ENCODE measurements around the gene PEX14.
"Not testable (repeated sequence)": the region's sequence is repeated elsewhere in the genome, so short reads cannot be mapped to it uniquely, and the experiment has no call there.

PEX14 gene

DNA sequence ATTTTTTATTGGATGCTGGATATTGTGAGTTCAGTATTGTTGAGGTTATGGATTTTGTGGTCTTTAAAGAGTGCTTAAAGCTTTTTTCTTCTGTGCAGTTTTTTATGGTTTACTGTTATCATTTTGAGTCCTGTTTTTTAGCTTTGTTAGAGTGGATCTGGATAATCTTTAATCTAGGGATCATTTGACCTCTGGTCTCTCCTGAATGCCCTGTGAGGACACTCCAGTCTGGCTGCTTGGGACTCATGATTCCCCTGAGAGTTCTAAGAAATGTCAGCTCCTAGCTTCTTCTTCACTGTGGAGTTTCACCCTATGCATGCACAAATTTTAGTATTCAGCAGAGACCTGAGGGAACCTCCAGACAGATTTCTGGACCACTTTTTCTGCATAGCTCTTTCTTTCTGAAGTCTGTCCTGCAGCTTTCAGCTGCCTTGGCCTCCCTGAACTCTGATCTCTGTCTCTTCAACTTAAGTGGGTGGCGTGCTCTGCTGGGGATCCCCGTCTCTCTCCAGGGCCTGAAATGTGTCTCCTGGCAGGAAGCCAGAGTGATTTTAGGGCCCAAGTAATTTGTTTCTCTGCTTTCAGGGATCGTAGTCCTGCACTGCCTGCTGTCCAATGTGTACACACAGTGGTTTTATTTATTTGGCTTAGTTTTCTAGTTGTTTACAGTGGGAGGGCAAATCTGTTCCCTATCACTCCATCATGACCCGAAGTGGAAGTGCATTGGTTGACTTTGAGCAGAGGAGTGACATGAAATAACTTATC, 14.7 kb downstream of the PEX14 start:
- in situ Hi-C loops (cut with MboI; ENCODE audit: low pct_unique_long_range_greater_than_20kb, low sequenced_read_pairs) = no loop called here
- no peak for DNase-seq

DNA sequence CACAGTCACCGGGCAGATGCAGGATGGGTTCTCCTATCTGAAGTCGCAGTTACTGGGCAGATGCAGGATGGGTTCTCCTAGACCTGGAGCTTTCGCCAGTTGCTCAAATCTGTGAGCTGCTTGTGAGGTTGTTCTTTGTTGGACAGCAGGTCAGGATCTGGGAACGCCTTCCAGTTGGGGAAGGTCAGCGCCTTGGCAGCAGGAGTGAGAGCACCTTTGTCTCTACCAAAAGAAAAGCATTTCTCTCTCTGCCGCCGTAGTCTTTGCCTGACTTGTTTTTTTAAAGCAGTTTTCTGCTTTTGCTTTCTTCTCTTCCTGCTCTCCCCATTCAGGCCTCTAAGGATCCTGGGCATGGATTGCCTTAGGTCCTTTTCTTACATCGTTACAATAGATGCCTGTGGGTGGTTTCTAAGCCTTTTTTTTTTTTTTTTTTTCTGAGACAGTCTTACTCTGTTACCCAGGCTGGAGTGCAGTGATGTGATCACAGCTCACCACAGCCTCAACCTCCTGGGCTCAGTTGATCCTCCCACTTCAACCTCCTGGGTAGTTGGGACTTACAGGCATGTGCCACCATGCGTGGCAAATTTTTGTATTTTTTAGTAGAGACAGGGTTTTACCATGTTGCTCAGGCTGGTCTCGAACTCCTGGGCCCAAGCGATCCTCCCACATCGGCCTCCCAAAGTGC, 15.7 kb downstream of the PEX14 start:
- DNase-seq = no peak
- in situ Hi-C loops (cut with MboI; ENCODE audit: low pct_unique_long_range_greater_than_20kb, low sequenced_read_pairs) = no loop called here

- in situ Hi-C loops (cut with MboI; ENCODE audit: low pct_unique_long_range_greater_than_20kb, low sequenced_read_pairs) = no loop called here
- DNase-seq = no peak
Measured at GRCh38 chr1:10494418-10494753, 19.6 kb downstream of the PEX14 start.

DNA sequence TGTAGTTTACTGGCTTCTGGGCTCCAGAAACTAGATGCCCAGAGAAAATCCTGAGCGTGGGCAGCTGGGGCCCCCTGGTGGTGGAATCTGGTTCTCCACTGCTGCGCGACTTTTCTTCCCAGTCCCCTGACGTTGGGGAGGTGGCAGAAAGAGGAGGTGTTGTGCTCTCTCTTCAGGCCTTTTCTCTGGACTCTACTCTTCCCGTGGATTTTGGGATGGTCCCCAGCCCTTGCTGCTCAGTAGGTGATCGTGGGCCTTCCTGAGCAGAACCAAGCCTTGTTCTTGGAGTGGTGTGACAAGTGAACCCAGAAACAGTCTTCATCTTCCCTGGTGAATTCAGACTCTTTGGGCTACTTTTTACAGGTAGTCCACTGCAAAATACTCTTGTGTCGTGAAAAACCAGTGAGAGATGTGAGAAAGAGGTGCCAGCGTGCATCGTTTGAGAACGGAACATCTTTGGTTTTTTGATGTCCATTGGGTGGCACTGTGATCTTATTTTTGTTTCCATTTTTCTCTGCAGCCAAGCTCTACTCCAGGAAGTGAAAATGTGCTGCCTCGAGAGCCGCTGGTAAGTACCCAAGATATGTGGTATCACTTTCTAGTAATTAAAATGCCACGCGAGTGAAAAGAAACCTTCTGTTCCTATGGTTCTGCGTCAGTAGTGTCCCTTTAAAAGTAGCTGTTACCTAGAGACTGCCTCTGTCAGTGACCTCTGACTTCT, 20.2 kb downstream of the PEX14 start:
- DNase-seq = peak; percentile 84
- in situ Hi-C loops (cut with MboI; ENCODE audit: low pct_unique_long_range_greater_than_20kb, low sequenced_read_pairs) = no loop called here

DNA sequence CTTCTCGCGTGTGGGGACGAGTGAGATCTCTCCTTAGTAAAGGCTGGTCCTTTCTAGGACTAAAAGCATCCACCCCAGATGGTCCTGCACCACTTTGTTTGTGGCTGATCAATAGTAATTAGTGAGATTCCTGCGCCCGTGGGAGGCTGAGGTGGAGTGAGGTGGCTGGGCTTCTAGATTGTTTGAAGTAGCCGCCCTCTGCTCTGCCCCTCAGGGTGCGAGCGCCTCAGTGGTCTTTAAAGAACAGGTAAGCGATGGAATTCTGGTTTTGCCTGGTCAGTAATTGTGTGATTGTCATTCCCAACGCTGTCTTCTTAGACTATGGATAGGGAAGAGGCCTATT, 20.7 kb downstream of the PEX14 start:
- no peak for DNase-seq
- in situ Hi-C loops (cut with MboI; ENCODE audit: low pct_unique_long_range_greater_than_20kb, low sequenced_read_pairs) = no loop called here

- in situ Hi-C loops (cut with MboI; ENCODE audit: low pct_unique_long_range_greater_than_20kb, low sequenced_read_pairs) = no loop called here
Measured at GRCh38 chr1:10495952-10496351, 21.2 kb downstream of the PEX14 start.

DNA sequence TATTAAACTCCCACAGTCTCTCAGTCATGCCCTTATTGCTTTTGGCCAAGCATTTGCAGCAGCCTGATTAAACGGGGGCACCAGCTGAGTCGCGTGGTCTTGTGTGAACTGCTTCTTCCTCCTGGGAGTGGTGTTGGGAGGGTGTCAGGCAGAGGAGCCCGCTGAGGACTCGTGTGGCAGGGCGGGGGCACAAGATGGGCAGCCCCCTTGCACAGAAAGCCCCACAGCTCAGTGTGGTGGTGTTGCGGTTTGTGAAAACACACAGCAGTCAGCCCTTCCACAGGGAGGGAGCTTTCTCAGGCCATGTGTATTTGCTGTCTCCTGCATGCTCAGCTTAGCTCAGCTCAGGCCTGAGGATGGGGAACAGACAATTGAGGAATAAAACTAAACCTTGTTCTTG, 22.4 kb downstream of the PEX14 start:
- no peak for DNase-seq
- in situ Hi-C loops (cut with MboI; ENCODE audit: low pct_unique_long_range_greater_than_20kb, low sequenced_read_pairs) = no loop called here

More at GRCh38 chr1:10495952-10496351, 21.2 kb downstream of the PEX14 start:
- no peak for DNase-seq

DNA sequence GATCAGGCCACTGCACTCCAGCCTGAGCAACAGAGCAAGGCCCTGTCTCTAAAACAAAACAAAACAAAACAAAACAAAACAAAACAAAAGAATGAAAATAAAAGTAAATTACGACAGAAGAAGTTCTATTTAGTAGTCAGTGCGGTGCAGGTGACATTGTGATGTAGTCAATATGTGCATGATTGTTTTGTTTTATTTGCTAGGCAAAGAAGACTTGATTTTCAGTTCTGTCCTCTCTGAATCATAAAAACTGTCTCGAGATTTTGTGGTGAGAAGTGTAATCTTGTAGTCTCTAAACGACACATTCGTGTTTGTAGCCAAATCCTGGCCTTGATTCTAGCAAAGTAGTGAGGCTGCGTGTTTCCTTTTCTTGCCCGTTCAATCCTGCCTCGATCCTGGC, 23.5 kb downstream of the PEX14 start:
- DNase-seq = no peak
- in situ Hi-C loops (cut with MboI; ENCODE audit: low pct_unique_long_range_greater_than_20kb, low sequenced_read_pairs) = no loop called here

DNA sequence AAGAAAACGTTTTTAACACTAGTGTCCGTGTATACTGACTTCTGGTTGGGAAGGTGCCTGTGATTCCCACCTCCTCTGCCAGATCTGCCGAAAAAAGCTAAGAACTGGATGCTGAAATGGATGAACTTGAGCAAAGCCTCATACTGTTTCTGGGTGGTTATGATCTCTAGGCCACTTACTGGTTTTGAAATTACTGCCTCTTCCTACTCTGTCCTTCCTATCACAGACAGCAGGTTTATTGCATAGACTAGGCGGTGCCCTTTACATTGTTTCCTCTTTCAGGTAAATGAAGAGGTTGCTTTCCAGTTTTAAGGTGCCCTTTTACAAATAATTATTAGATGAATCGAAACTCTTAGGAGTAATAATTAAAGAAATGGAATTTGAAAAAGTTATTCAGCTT, 27.5 kb downstream of the PEX14 start:
- in situ Hi-C loops (cut with MboI; ENCODE audit: low pct_unique_long_range_greater_than_20kb, low sequenced_read_pairs) = loop anchor here (25.0 kb wide), 1 partner anchor 360 kb away; no protein-coding TSS in a partner anchor
- DNase-seq = no peak

DNA sequence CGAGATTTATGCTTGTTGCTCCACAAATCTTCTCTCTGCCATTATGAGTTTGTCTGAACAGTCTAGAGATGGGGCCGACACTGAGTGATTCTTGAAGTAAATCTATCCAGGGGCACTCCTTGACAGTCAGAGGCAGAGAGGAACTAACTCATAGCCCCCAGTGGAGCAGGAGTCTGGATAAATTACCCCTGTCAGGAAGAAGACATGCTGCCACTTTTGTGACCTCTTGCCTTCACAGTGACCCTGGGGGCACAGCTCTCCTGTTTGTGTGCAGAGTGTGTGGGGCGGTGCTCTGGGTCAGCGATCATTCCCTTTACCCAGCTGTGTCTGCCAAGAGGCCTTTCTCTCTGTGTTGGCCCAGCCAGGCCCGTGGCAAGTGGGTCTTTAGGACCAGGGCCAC, 29.5 kb downstream of the PEX14 start:
- DNase-seq = no peak
- in situ Hi-C loops (cut with MboI; ENCODE audit: low pct_unique_long_range_greater_than_20kb, low sequenced_read_pairs) = loop anchor here (25.0 kb wide), 1 partner anchor 358 kb away; no protein-coding TSS in a partner anchor

- DNase-seq = not testable (repeated sequence)
- in situ Hi-C loops (cut with MboI; ENCODE audit: low pct_unique_long_range_greater_than_20kb, low sequenced_read_pairs) = loop anchor here (25.0 kb wide), 1 partner anchor 356 kb away; no protein-coding TSS in a partner anchor
Measured at GRCh38 chr1:10506046-10506676, 31.4 kb downstream of the PEX14 start.

DNA sequence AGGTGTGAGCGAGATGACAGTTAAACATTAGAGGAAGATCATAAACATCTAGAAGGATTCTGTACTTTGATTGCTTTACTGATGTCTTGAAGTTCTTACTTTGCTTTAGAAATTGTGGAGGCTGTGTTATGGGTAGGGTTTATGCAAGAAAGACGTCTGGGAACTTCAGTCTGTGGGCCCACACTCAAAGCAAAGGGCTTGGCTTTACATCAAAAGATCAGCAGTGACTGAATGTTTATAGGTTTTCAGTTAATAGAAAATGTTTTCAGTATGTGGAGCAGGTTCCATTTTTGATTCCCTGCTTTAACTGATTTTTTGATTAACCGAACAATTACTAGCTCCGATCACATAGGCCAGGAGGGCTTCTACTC, 31.9 kb downstream of the PEX14 start:
- in situ Hi-C loops (cut with MboI; ENCODE audit: low pct_unique_long_range_greater_than_20kb, low sequenced_read_pairs) = loop anchor here (25.0 kb wide), 1 partner anchor 356 kb away; no protein-coding TSS in a partner anchor

GRCh38 chr1:10507111-10507879, 32.5 kb downstream of the PEX14 start:
- in situ Hi-C loops (cut with MboI; ENCODE audit: low pct_unique_long_range_greater_than_20kb, low sequenced_read_pairs) = loop anchor here (25.0 kb wide), 1 partner anchor 355 kb away; no protein-coding TSS in a partner anchor
- DNase-seq = peak; percentile 77

More for the DNA sequence above, 31.9 kb downstream of the PEX14 start:
- no peak for DNase-seq

- DNase-seq = no peak
- in situ Hi-C loops (cut with MboI; ENCODE audit: low pct_unique_long_range_greater_than_20kb, low sequenced_read_pairs) = loop anchor here (25.0 kb wide), 1 partner anchor 354 kb away; no protein-coding TSS in a partner anchor
Measured at GRCh38 chr1:10508511-10508951, 33.8 kb downstream of the PEX14 start.

- DNase-seq = no peak
- in situ Hi-C loops (cut with MboI; ENCODE audit: low pct_unique_long_range_greater_than_20kb, low sequenced_read_pairs) = loop anchor here (25.0 kb wide), 1 partner anchor 352 kb away; no protein-coding TSS in a partner anchor
Measured at GRCh38 chr1:10509809-10510509, 35.2 kb downstream of the PEX14 start.

GRCh38 chr1:10510520-10511493, 36.1 kb downstream of the PEX14 start:
- in situ Hi-C loops (cut with MboI; ENCODE audit: low pct_unique_long_range_greater_than_20kb, low sequenced_read_pairs) = loop anchor here (25.0 kb wide), 1 partner anchor 351 kb away; no protein-coding TSS in a partner anchor
- peak; percentile 88 for DNase-seq

DNA sequence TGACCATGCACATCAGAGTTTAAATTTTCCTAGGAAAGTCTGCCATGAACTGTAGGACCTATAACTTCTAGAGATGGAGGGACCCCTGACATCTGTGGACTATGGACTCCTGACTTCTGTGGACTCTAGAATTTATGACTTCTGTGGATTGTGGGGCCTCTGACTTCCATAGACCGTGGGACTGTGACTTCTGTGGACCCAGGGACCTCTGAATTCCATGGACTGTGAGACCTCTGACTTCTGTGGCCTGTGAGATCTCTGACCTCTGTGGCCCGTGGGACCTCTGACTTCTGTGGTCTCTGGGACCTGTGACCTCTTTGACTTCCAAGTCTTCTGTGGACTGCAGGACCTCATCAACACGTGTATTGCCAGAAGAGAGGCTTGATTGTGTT, 36.7 kb downstream of the PEX14 start:
- in situ Hi-C loops (cut with MboI; ENCODE audit: low pct_unique_long_range_greater_than_20kb, low sequenced_read_pairs) = loop anchor here (25.0 kb wide), 1 partner anchor 351 kb away; no protein-coding TSS in a partner anchor
- no peak for DNase-seq

Data from KBM-7 (cell line).